Measurements from ENCODE around the gene PYGB.
A peak's percentile ranks its signal among the peaks of the same experiment; 100 is the strongest.

PYGB gene

DNA sequence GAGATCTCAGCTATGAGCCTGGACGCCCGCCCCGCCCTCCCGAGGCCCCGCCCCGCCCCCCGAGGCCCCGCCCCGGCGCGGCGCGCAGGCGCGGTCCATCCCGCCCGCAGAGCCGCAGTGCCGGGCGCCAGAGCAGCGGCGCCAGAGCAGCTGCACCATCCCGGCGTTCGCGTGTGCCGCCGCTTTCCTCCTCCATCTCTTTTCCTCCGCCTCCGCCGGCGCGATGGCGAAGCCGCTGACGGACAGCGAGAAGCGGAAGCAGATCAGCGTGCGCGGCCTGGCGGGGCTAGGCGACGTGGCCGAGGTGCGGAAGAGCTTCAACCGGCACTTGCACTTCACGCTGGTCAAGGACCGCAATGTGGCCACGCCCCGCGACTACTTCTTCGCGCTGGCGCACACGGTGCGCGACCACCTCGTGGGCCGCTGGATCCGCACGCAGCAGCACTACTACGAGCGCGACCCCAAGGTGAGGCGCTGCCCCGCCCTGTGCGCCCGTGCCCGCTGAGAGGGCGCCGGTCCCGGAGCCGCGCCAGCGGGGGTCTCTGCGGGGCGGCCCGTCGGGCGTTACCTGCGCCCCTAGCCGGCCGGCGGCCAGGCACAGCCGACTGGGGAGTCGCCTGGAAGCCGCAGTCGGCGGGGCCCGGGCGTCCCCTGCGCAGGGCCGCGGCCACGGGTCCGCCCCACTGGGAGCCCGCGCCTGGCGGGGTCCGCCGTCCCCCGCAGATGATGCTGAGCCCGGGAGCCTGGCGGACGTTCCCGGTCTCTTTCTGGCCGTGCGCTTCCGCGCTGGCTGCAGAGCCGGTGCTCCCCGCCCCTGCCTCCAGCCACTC lies at the start of gene PYGB:
Gene PYGB, plus strand, starts transcription at position 130 of the 830 bp plus-strand sequence. Its CDS starts 94 bp downstream, at position 224.
- no peak for TF ChIP-seq ZFX (IDR thresholded peaks at IDR 0.05; ENCODE audit: borderline replicate concordance)
- TF ChIP-seq, protein P1, sequence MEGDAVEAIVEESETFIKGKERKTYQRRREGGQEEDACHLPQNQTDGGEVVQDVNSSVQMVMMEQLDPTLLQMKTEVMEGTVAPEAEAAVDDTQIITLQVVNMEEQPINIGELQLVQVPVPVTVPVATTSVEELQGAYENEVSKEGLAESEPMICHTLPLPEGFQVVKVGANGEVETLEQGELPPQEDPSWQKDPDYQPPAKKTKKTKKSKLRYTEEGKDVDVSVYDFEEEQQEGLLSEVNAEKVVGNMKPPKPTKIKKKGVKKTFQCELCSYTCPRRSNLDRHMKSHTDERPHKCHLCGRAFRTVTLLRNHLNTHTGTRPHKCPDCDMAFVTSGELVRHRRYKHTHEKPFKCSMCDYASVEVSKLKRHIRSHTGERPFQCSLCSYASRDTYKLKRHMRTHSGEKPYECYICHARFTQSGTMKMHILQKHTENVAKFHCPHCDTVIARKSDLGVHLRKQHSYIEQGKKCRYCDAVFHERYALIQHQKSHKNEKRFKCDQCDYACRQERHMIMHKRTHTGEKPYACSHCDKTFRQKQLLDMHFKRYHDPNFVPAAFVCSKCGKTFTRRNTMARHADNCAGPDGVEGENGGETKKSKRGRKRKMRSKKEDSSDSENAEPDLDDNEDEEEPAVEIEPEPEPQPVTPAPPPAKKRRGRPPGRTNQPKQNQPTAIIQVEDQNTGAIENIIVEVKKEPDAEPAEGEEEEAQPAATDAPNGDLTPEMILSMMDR (IDR thresholded peaks at IDR 0.05), result no peak
- peak within 1 kb of the TSS; percentile 84 for H3K27ac ChIP-seq

DNA sequence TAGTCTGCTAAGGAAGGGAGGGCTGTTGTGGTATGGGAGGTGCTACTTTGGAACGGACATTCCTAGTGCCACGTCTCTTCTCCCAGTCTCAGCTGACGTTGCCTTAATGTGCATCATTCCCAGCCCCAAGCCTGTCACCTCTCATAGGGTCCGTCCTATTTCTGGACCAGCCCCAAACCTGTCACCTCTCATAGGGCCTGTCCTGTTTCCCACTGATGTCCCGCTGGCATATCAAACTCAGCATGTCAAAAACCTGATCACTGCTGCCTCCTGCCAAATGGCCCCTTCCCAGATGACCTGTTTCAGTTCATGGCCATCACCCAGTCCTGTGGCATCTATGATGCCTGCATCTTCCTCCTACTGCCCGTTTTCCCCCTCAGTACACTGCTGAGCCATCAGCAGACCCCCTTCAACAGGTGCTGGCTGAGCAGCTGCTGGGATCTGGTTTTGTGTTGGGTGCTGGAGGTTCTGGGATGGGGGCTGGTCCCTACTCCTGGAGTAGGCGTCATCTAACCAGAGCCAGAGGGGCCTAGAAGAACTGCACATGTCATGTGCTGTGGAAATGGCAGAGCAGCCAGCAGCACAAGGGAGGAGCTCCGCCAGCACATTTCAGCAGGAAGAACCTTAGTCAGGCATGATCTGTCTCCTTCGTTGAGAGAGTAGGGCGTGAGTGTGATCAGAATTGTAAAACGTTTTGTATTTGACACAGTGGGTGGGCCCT lies 49.1 kb upstream of the PYGB start:
- TF ChIP-seq, protein P1 (IDR thresholded peaks at IDR 0.05), result no peak
- TF ChIP-seq ZFX (IDR thresholded peaks at IDR 0.05; ENCODE audit: borderline replicate concordance), result no peak
- no peak overlapping the region for H3K27ac ChIP-seq

DNA sequence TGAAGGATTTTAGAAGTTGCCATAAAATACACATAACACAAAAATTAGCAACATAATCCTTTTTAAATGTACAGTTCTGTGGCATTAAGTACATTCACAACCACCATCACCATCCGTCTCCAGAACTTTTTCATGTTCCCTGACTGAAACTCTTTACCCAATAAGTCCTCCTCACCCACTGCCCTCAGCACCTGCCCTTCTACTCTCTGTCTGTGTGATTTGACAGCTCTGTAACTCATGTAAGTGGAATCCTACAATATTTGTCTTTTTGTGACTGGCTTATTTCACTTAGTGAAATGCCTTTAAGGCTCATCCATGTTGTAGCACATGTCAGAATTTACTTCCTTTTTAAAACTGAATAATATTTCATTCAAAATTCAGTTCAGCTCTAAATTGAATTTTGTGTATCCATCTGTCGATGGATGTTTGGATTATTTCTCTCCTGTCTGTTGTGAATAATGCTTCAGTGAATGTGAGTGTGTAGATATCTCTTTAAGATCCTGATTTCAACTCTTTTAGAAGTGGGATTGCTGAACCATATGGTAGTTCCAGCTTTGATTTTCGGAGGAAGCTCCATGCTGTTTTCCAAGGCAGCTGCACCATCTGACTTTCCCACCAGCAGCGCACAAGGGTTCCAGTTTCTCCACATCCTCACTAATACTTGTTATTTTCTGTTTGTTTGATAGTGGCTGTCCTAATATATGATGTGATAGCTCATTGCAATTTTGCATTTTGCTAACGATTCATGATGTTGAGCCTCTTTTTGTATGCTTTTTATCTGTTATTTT lies 48.2 kb upstream of the PYGB start:
- H3K27ac ChIP-seq, result no peak overlapping the region
- TF ChIP-seq, protein P1 (IDR thresholded peaks at IDR 0.05), result no peak

DNA sequence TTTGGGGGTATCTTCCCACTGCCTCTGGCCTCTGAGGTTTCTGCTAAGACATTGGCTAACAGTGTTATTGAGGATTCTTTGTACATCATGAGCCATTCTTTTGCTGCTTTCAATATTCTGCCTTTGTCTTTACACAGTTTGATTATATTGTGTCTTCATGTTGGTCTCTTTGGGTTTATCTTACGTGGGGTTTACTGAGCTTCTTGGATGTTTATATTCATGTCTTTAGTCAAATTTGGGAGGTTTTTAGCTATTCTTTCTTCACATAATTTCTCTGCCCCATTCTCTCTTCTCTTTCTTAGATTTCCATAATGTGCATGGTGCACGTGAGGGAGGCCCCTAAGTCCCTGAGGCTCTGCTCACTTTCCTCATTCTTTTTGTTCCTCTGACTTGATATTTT lies 44.8 kb upstream of the PYGB start:
- no peak for TF ChIP-seq ZFX (IDR thresholded peaks at IDR 0.05; ENCODE audit: borderline replicate concordance)
- TF ChIP-seq, protein P1 (IDR thresholded peaks at IDR 0.05), result no peak
- H3K27ac ChIP-seq, result no peak overlapping the region

DNA sequence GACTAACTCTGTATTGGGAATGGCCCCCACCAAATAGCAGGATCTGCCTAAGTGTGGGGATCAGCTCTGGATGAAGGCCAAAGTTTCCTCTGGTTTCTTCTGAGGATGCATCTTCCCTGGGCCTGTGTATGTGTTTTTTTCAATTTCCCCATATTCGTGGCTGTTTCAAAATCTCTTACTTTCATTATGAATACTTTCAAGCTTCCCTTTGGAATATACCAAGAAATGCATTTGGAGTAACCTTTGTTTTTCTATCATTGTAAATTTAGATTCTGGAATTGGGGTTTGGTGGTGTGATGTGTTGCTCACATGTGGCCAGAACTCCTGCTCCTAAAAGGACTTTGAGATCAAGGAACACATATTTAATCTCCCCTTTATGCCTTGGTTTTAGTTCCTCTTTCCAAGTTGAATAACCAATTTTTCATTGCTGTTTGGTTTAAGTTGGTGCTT lies 44.0 kb upstream of the PYGB start:
- TF ChIP-seq ZFX (IDR thresholded peaks at IDR 0.05; ENCODE audit: borderline replicate concordance), result no peak
- TF ChIP-seq, protein P1 (IDR thresholded peaks at IDR 0.05), result no peak
- H3K27ac ChIP-seq, result no peak overlapping the region

DNA sequence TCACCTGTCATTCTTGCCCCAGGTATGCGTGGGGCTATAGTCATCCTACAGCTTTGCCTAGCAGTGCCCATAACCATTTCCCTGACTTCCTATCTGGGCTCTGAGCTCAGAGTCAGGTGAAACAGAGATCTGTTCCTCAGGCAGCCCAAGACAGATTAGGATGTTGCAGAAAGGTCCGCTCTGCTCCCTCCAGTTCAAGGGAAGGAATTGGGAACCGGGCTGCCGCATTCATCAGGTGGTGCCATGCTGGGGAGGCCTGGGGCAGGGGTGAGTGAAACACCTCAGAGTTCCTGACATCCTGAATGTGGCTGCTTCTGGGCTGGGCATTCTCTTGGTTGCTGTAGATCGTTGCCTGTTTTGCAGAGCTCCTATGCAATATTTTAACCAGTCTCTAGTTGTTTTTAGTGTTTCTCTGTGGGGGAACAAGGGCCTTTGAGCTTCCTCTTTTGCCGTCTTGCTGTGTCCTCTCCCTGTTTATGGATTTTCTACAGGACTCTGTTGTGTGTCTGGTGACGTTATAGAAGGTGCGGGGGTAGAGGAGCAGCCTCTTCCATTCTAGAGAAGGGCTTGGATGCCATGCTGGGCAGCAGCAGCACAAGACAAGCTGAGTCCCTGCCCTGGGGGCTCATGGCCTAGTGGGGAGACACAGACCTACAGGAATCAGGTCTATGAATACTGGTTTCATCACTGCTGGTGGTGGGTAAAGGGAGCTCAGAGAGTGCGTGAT lies 43.2 kb upstream of the PYGB start:
- no peak overlapping the region for H3K27ac ChIP-seq
- TF ChIP-seq, protein P1 (IDR thresholded peaks at IDR 0.05), result no peak
- no peak for TF ChIP-seq ZFX (IDR thresholded peaks at IDR 0.05; ENCODE audit: borderline replicate concordance)

All from 22Rv1 (cell line).